Activated CD4-positive, CD25-positive, alpha-beta regulatory T cell (primary cell): ENCODE measurements around the gene USP53.
"Not testable (repeated sequence)": the region's sequence is repeated elsewhere in the genome, so short reads cannot be mapped to it uniquely, and the experiment has no call there.

ENCODE experiments used
- DNase-seq, 4 experiments: peaks; one replicate each; lab custom pipeline; 2025; lab: John Stamatoyannopoulos, UW

Gene USP53

GRCh38 chr4:119212234-119212963 is at the start of gene USP53:
USP53 (plus strand) TSS chr4:119212713; CDS start chr4:119239760, 27,047 bp downstream.
- peak; percentile 94 to 96 (median 96) for DNase-seq

GRCh38 chr4:119165767-119166166 is 46.7 kb upstream of the USP53 start:
- DNase-seq: no peak

GRCh38 chr4:119170195-119170594 is 42.3 kb upstream of the USP53 start:
- DNase-seq: no peak

DNA sequence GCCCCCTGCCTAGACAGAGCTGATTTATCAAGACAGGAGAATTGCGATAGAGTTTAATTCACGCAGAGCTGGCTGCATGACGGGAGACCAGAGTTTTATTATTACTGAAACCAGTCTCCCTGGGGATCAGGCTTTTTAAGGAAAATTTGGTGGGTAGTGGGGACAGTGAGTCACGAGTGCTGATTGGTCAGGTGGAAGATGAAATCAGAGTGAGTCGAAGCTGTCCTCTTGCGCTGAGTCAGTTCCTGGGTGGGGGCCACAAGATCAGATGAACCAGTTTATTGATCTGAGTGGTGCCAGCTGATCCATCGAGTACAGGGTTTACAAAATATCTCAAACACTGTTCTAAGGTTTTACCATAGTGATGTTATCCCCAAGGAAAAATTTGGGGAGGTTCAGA is 40.3 kb upstream of the USP53 start:
- DNase-seq: no peak

DNA sequence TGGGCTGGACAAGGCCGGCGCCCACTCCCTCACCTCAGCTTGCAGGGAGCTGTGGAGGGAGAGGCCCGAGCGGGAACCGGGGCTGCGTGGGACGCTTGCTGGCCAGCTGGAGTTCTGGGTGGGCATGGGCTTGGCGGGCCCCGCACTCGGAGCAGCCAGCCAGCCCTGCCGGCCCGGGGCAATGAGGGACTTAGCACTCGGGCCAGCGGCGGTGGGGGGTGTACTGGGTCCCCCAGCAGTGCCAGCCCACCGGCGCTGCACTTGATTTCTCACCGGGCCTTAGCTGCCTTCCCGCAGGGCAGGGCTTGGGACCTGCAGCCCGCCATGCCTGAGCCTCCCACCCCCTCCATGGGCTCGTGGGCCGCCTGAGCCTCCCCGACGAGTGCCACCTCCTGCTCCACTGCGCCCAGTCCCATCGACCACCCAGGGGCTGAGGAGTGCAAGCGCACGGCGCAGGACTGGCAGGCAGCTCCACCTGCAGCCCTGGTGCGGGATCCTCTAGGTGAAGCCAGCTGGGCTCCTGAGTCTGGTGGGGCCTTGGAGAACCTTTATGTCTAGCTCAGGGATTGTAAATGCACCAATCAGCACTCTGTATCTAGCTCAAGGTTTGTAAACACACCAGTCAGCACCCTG is 38.7 kb upstream of the USP53 start:
- not testable (repeated sequence) for DNase-seq

GRCh38 chr4:119179011-119179410 is 33.5 kb upstream of the USP53 start:
- DNase-seq: no peak

DNA sequence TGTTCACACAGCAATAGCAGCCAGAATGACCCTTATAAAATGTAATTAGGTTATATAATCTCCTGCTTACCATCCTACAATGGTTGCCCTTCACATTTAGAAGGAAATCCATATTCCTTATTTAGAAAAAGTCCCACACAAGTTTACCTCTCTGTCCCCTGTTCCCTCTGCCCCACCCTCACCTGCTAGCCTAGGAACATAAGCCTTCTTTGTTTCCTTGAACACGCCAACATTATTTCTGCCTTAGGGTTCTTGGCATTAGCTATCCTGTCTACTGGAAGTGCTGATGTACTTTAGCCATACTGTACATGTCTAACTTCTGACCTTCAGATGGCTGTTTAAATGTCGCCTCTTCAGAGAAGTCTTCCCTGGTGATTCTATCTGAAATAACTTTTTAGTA is 28.4 kb upstream of the USP53 start:
- no peak for DNase-seq

- no peak for DNase-seq
These were observed 22.9 kb upstream of the USP53 start for GRCh38 chr4:119189638-119190037.

DNA sequence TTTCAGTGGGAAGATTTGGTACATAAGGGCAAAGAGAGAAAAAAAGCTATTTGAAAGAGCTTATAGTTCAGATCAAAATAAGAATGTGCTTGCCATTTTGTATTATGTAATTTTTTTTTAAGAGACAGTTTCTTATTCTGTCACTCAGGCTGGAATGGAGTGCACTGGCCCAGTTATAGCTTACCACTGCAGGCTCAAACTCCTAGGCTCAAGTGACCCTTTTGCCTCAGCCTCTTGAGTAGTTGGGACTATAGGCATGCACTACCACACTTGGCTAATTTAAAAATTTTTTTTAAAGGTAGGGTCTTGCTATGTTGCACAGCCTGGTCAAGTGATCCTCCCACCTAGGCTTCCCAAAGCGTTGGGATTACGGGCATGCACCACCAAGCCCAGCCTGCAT is 22.2 kb upstream of the USP53 start:
- no peak for DNase-seq

DNA sequence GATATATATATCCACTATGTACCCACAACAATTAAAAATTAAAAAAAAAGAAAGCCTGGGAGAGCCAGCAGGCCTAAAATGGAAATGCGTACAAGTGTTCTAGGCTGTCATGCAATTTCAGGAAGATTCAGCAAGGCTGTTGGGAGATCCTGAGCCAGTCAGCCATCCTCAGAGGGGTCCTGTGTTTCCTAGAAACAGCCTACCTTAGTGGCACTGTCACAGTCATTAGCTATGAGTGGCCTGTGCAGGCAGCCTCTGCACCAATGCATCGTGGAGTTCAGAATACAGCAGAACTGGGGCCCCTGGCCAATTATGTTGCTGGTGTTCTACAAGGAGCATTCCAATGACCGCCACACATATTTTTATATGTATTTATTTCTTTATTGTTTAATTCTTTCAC is 21.0 kb upstream of the USP53 start:
- DNase-seq: no peak

GRCh38 chr4:119197772-119198212 is 14.7 kb upstream of the USP53 start:
- DNase-seq: no peak

- DNase-seq: no peak
These were observed 7.6 kb upstream of the USP53 start for GRCh38 chr4:119204916-119205315.

- no peak for DNase-seq
These were observed 6.8 kb upstream of the USP53 start for GRCh38 chr4:119205690-119206089.

- DNase-seq: no peak
These were observed 6.3 kb upstream of the USP53 start for GRCh38 chr4:119206178-119206577.

- DNase-seq: no peak
These were observed 5.5 kb upstream of the USP53 start for GRCh38 chr4:119207051-119207450.

DNA sequence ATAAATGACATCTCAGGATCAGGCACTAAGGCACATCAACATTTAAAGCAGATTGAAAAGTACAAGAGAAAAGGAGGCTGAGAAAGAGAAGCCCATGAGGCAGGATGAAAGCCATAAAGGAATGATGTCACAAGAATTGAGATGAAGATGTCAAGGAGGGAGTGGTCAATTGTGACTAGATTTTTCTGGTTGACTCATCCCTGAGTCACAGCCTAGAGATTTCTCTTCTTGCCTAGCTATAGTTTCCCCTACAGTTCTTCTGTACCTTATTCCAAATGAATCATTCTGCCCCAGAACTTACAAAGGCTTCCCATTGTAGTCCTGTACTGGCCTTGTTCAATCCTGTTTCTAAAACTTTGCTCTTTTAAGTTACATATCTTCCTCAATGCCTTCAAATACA is 3.4 kb upstream of the USP53 start:
- DNase-seq: peak in 1 of 4 experiments; percentile 1

GRCh38 chr4:119209586-119209985 is 2.9 kb upstream of the USP53 start:
- DNase-seq: no peak

- DNase-seq: no peak
These were observed 1.7 kb upstream of the USP53 start for GRCh38 chr4:119210775-119211174.

DNA sequence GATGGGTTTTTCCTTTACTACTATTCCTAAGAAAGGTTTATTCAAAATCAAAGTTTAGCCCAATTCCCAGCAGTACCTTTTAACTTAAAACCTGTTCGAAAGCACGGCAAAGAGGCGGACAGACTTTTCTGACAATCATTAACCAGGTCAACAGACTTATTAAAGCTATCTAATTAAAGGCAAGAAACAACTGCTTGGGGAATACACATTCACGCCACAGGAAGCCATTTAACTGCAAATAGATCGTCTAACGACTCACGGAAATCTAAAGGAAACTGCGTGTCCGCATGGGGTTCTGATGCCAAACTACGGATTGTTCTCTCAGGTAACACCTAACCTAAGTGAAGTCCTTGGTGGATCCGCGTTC is 663 bp upstream of the USP53 start:
- DNase-seq: peak in 1 of 4 experiments; percentile 15

DNA sequence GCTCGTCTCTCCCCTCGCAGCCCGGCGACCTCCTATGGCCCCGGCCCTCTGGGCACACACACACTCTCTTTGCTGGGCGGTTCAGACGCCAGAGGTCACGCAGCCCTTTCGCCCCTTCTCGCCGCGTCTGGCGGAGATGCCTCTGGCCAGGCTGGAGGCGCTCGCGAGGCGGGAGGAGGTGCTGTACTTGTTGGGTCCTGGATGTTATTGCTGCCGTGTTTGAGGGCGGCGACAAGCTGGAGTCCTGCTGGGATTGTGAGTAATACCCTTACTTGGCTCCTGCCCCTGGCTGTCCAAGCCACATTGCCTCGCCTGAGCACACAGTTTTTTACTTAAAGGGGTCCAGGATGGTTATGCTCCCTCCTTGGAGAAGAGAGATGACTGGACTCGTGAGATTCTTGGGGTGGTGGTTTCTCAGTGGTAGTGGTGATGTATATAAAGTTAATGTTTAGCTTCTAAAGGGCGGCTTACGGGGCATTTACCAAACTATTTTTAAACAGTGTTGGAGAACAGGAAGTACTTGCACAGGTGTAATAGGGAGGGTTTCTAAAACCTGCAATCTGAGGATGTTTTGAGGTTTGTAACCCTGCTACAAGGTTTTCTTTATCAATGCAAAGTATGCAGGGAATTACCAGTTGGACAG is 572 bp downstream of the USP53 start:
- DNase-seq: peak; percentile 25 to 45 (median 38)

DNA sequence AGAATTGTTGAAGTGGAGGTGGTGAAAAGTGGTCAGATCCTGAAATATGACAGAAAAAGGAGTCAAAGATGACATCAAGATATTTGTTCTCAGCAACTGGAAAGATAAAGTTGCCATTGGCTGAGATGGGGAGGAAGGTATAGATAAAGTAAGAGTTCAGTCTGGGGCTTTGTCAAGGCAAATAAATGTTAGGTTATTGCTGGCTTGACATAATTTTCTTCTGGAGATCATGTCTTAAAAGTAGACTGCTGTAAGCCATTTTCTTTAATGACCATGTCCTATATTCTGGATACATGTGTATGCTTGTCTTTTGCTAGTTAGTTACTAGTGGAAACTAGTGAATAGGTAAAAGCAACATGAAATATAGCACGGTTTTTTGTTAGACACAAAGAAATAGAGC is 5.6 kb downstream of the USP53 start:
- DNase-seq: no peak

DNA sequence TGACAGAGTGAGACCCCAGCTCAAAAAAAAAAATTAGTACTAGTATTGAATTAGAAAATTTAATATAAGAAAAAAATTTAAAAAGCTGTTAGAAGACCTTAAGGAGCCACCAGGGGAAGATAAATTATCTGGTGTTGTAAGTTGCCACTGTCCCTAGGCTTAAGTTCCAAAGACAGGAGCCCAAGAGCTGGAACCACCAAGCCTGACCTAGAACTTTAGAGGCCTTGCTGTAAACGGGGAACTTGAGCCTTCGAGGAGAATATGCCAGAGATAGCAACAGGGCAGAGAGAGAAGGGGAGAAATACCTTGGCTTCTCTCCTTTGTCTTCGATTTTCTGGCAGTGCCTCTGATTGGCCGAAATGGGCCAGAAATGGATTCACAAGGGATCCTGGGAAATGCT is 8.9 kb downstream of the USP53 start:
- no peak for DNase-seq

DNA sequence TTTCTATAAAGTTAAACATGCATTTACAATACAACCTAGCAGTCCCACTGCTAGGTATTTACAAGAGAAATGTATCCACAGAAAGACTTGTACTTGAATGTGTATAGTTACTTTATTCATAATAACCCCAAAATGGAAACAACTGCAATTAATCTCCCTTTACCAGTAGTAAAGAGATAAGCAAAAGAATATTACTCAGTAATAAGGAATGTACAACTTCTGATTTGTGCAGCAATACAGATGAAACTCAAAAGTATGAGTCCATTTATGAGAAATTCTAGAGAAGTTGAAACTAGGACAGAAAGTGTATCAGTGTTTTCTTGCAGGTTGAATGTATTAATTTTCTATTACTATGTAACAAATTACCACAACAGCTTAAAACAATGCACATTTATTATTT is 15.2 kb downstream of the USP53 start:
- no peak for DNase-seq
